Astrocyte (in vitro differentiated cells and primary cell): ENCODE data around the gene SRRM4.

Experiments used
- EZH2 ChIP-seq: IDR thresholded peaks from 2 replicates; pipeline ENCODE4 v1.6.1; 2012; ENCODE audit warnings: mild to moderate bottlenecking, low read length, inconsistent platforms; ENCODE audit not compliant: insufficient read depth
- TF ChIP-seq, protein P1 (sequence below): IDR thresholded peaks from 2 replicates; pipeline ENCODE4 v1.5.1; 2011; ENCODE audit warnings: low read depth, mild to moderate bottlenecking, inconsistent platforms, low read length, moderate library complexity; ENCODE audit not compliant: insufficient read depth

DNA sequence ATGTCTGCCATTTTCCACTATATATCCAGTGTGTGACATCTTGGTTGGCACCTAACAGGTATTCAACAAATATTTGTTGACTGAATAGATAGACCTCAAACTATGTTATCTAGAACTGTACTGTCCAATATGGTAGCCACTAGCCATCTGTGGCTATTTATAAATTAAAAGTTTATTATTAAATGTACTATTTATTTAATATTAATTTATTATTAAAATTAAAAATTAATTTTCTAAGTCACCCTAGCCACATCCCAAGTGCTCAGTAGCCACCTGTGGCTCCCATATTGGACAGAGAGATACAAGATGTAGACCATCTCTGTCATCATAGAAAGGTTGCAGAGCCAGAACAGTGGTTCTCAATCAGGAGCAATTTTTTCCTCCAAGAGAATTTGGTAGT, 69.3 kb downstream of the SRRM4 start:
- TF ChIP-seq, protein P1, sequence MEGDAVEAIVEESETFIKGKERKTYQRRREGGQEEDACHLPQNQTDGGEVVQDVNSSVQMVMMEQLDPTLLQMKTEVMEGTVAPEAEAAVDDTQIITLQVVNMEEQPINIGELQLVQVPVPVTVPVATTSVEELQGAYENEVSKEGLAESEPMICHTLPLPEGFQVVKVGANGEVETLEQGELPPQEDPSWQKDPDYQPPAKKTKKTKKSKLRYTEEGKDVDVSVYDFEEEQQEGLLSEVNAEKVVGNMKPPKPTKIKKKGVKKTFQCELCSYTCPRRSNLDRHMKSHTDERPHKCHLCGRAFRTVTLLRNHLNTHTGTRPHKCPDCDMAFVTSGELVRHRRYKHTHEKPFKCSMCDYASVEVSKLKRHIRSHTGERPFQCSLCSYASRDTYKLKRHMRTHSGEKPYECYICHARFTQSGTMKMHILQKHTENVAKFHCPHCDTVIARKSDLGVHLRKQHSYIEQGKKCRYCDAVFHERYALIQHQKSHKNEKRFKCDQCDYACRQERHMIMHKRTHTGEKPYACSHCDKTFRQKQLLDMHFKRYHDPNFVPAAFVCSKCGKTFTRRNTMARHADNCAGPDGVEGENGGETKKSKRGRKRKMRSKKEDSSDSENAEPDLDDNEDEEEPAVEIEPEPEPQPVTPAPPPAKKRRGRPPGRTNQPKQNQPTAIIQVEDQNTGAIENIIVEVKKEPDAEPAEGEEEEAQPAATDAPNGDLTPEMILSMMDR = no peak
- no peak for TF ChIP-seq EZH2
